IPS-11a (cell line): ENCODE data around the gene RPS6KC1.
"Not testable (repeated sequence)": the region's sequence is repeated elsewhere in the genome, so short reads cannot be mapped to it uniquely, and the experiment has no call there.

Experiments used
- H3K4me3 ChIP-seq: one replicate; pipeline ENCODE4 v1.5.1; 2013; ENCODE audit warnings: low read depth, low read length, control low read depth

The RPS6KC1 gene

GRCh38 chr1:213051127-213051880, at the start of gene RPS6KC1:
Gene RPS6KC1 (plus strand): TSS chr1:213051241. CDS start chr1:213051405, 164 bp downstream.
- peak within 1 kb of the TSS; percentile 88 for H3K4me3 ChIP-seq

GRCh38 chr1:213003256-213003655, 47.8 kb upstream of the RPS6KC1 start:
- H3K4me3 ChIP-seq: no peak overlapping the region

- H3K4me3 ChIP-seq: no peak overlapping the region
Observed at GRCh38 chr1:213008564-213008963, 42.5 kb upstream of the RPS6KC1 start.

- H3K4me3 ChIP-seq: peak overlapping the region; percentile 70
Observed at GRCh38 chr1:213014642-213015041, 36.4 kb upstream of the RPS6KC1 start.

- peak within 1 kb of the TSS; percentile 70 for H3K4me3 ChIP-seq
Observed at GRCh38 chr1:213015099-213016050, 35.7 kb upstream of the RPS6KC1 start, which contains the start of gene ANGEL2. Gene ANGEL2 (minus strand): TSS chr1:213015867. CDS start chr1:213015671, 196 bp downstream.

- no peak overlapping the region for H3K4me3 ChIP-seq
Observed at GRCh38 chr1:213017447-213018273, 33.4 kb upstream of the RPS6KC1 start.

- no peak overlapping the region for H3K4me3 ChIP-seq
Observed at GRCh38 chr1:213019450-213019849, 31.6 kb upstream of the RPS6KC1 start.

- no peak overlapping the region for H3K4me3 ChIP-seq
Observed at GRCh38 chr1:213020016-213020415, 31.0 kb upstream of the RPS6KC1 start.

GRCh38 chr1:213027024-213027423, 24.0 kb upstream of the RPS6KC1 start:
- H3K4me3 ChIP-seq: not testable (repeated sequence)

GRCh38 chr1:213032651-213033050, 18.4 kb upstream of the RPS6KC1 start:
- no peak overlapping the region for H3K4me3 ChIP-seq

- H3K4me3 ChIP-seq: no peak overlapping the region
Observed at GRCh38 chr1:213034713-213035112, 16.3 kb upstream of the RPS6KC1 start.

GRCh38 chr1:213035573-213035972, 15.5 kb upstream of the RPS6KC1 start:
- no peak overlapping the region for H3K4me3 ChIP-seq

GRCh38 chr1:213041443-213041842, 9.6 kb upstream of the RPS6KC1 start:
- no peak overlapping the region for H3K4me3 ChIP-seq

- H3K4me3 ChIP-seq: not testable (repeated sequence)
Observed at GRCh38 chr1:213045321-213046226, 5.5 kb upstream of the RPS6KC1 start.

GRCh38 chr1:213049232-213049631, 1.8 kb upstream of the RPS6KC1 start:
- no peak overlapping the region for H3K4me3 ChIP-seq

- H3K4me3 ChIP-seq: peak overlapping the region; percentile 88
Observed at GRCh38 chr1:213050745-213051126, 305 bp upstream of the RPS6KC1 start.

GRCh38 chr1:213051881-213052202, 801 bp downstream of the RPS6KC1 start:
- peak overlapping the region; percentile 88 for H3K4me3 ChIP-seq

GRCh38 chr1:213053455-213053854, 2.4 kb downstream of the RPS6KC1 start:
- no peak overlapping the region for H3K4me3 ChIP-seq

GRCh38 chr1:213054142-213054541, 3.1 kb downstream of the RPS6KC1 start:
- no peak overlapping the region for H3K4me3 ChIP-seq
